Measurements from ENCODE around the gene MKLN1.

GRCh38 chr7:131327049-131327625 is 539 bp upstream of the MKLN1 start:
- no peak for TF ChIP-seq POLR2A (IDR thresholded peaks at IDR 0.05; ENCODE audit: low read depth, low read length)
- TF ChIP-seq POLR2AphosphoS5 (IDR thresholded peaks at IDR 0.05; ENCODE audit: low read depth, low read length), result no peak
- no peak for TF ChIP-seq TAF1 (IDR thresholded peaks at IDR 0.05; ENCODE audit: borderline replicate concordance, low read depth, low read length)

Data from GM12892 (cell line).